CD1c-positive myeloid dendritic cell (primary cell): ENCODE measurements around the gene EMC8.
"Not testable (repeated sequence)": the region's sequence is repeated elsewhere in the genome, so short reads cannot be mapped to it uniquely, and the experiment has no call there.

Source experiments
- DNase-seq: peaks from one replicate; pipeline ENCODE4 v3.0.0-alpha.2; 2016; ENCODE audit errors: extremely low spot score

Gene EMC8

GRCh38 chr16:85835227-85835751 is 35.9 kb upstream of the EMC8 start:
- DNase-seq: no peak

- no peak for DNase-seq
These were observed 35.4 kb upstream of the EMC8 start for GRCh38 chr16:85834741-85835140.

GRCh38 chr16:85833219-85833920 is 34.0 kb upstream of the EMC8 start:
- DNase-seq: peak; percentile 39

- no peak for DNase-seq
These were observed 33.4 kb upstream of the EMC8 start for GRCh38 chr16:85832570-85833218.

- no peak for DNase-seq
These were observed 31.5 kb upstream of the EMC8 start for GRCh38 chr16:85830821-85831220.

GRCh38 chr16:85829751-85830445 is 30.6 kb upstream of the EMC8 start:
- DNase-seq: peak; percentile 72

GRCh38 chr16:85829171-85829719 is 29.9 kb upstream of the EMC8 start:
- DNase-seq: peak; percentile 41

- no peak for DNase-seq
These were observed 28.8 kb upstream of the EMC8 start for GRCh38 chr16:85828166-85828565.

- no peak for DNase-seq
These were observed 27.4 kb upstream of the EMC8 start for GRCh38 chr16:85826686-85827247.

- DNase-seq: no peak
These were observed 26.0 kb upstream of the EMC8 start for GRCh38 chr16:85825326-85825725.

- DNase-seq: peak; percentile 77
These were observed 25.1 kb upstream of the EMC8 start for GRCh38 chr16:85824161-85825135.

- DNase-seq: no peak
These were observed 24.1 kb upstream of the EMC8 start for GRCh38 chr16:85823328-85823920.

- no peak for DNase-seq
These were observed 22.8 kb upstream of the EMC8 start for GRCh38 chr16:85822145-85822544.

GRCh38 chr16:85821390-85822135 is 22.2 kb upstream of the EMC8 start:
- DNase-seq: peak; percentile 90

GRCh38 chr16:85820604-85821372 is 21.4 kb upstream of the EMC8 start:
- no peak for DNase-seq

- no peak for DNase-seq
These were observed 20.4 kb upstream of the EMC8 start for GRCh38 chr16:85819771-85820170.

- peak; percentile 92 for DNase-seq
These were observed 19.9 kb upstream of the EMC8 start for GRCh38 chr16:85819245-85819644.

- not testable (repeated sequence) for DNase-seq
These were observed 17.9 kb upstream of the EMC8 start for GRCh38 chr16:85817195-85817594.

- DNase-seq: no peak
These were observed 16.8 kb upstream of the EMC8 start for GRCh38 chr16:85816159-85816558.
